H54 (cell line): Measurements from ENCODE around the gene TBC1D8.

ENCODE experiments used
- DNase-seq: peaks from one replicate; pipeline ENCODE4 v3.0.0; 2011; ENCODE audit warnings: low spot score, mixed read lengths; ENCODE audit not compliant: insufficient read length
- FAIRE-seq: peaks from 3 replicates; lab custom pipeline; 2011; peaks lifted over from hg19 to GRCh38; lab: Jason Lieb, UNC
- POLR2A ChIP-seq: IDR thresholded peaks from 2 replicates; pipeline ENCODE4 v1.6.1; 2011; ENCODE audit warnings: low read depth, mild to moderate bottlenecking, low read length

Gene TBC1D8

GRCh38 chr2:101153077-101153707 is 2.0 kb upstream of the TBC1D8 start:
- DNase-seq (no peak), FAIRE-seq (no peak)
- no peak for TF ChIP-seq POLR2A

- DNase-seq (no peak), FAIRE-seq (peak; percentile 23)
- no peak for TF ChIP-seq POLR2A
These were observed 1.3 kb upstream of the TBC1D8 start for GRCh38 chr2:101152272-101153076.

- TF ChIP-seq POLR2A, result no peak
- FAIRE-seq (no peak), DNase-seq (no peak)
These were observed 683 bp upstream of the TBC1D8 start for GRCh38 chr2:101151859-101152271.

- DNase-seq (no peak), FAIRE-seq (no peak)
These were observed 656 bp downstream of the TBC1D8 start for GRCh38 chr2:101150306-101151145.

DNA sequence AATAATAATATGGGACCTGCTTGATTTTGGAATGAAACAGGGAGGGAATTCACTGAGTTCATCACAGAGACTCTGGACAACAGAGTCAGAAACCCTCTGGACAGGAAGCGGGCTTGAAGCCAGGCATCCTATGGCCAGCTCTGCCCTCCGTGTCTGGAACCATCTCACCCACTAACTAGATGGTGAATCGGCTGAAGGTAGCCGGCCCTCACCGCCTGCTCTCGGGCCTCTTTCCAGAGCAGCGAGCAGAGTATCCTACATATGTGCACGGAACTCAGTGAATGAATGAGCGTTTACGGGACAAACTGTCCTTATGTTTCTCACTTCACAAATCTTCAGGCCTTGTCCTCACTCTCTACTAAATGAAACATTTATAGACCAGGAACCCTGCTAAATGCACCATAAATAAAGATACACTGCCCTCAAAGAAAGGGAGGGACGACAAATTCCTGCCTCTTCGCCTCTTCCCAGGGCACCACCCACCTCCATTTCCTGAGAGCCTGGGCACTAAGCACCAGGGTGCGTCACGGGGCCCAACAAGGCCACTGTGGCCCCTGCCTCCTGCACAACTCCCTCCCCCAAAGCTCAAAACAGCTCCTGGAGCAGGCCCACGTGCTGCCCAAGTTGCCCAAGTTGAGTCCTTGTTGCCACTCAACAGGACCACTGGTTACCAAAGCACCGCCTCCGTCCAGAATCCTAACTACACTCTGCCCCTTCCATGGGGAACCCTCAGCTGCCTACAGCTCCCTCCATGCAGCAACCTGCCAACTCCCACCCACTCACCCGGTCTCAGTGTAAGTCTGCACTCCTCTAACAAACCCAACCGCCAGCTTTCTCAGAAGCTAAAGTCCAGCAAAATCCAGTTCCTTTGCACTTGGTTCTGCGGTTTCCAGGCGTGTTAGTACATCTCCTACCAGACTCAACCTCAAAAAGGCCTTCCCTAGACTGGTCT is 1.7 kb downstream of the TBC1D8 start:
- FAIRE-seq, result no peak

More at GRCh38 chr2:101150306-101151145, 656 bp downstream of the TBC1D8 start:
- TF ChIP-seq POLR2A, result no peak

DNA sequence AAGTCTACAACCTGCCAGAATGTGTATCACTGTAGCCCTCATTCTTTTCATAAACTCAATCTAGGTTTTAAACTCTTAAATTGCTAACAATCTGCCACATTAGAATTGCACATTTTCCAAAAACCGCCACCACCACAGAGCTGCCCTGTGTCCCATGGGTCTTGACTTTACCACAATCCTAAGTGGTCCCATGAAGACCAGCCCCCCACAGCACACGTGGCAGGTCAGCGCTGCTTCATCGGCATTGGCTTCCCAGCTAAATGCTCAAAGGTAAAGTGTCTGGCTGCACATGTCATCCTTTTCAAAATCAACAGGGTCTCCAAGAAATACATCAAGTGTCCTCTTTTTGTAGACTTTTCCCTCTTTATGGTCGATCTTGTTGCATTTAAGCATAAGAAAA is 2.4 kb downstream of the TBC1D8 start:
- DNase-seq (no peak), FAIRE-seq (no peak)
- TF ChIP-seq POLR2A, result no peak

More for the DNA sequence above, 1.7 kb downstream of the TBC1D8 start:
- DNase-seq, result no peak
- no peak for TF ChIP-seq POLR2A

GRCh38 chr2:101147971-101148370 is 3.2 kb downstream of the TBC1D8 start:
- DNase-seq, result no peak
- FAIRE-seq, result no peak
- no peak for TF ChIP-seq POLR2A

DNA sequence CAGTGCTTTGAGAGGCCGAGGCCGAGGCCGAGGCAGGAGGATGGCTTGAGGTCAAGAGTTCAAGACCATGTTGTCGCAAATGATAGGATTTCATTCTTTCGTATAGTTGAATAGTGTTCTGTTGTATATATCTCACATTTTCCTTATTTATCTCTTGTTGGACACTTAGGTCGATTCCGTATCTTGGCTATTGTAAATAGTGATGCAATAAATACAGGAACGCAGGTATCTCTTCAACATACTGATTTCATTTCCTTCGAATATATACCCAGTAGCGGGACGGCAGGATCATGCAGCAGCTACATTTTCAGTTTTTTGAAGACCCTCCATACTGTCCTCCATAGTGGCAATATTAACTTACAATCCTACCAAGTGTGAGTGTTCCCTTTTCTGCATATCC is 4.1 kb downstream of the TBC1D8 start:
- TF ChIP-seq POLR2A, result no peak
- FAIRE-seq (no peak), DNase-seq (no peak)

GRCh38 chr2:101146535-101146934 is 4.6 kb downstream of the TBC1D8 start:
- DNase-seq (no peak), FAIRE-seq (peak; percentile 50)
- no peak for TF ChIP-seq POLR2A

DNA sequence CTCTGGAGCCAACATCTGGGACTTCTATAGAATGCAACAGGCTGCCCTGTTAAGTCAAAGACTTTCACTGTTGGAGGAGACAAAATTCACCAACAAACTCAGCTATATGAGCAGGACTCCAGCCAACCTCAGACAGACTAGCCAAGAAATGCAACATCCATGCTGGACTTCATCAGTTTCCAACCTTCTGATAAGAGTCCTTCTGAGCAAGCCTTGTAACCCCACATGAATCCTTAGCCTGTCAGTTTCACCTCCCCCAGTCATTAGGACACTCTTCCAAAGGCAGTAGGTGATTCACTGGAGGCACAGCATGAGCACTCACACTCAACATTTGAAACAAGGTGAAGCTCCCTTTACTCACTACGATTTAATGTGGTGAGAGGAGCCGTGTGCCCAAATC is 5.8 kb downstream of the TBC1D8 start:
- FAIRE-seq, result peak; percentile 95
- no peak for TF ChIP-seq POLR2A
- DNase-seq, result peak; percentile 55

DNA sequence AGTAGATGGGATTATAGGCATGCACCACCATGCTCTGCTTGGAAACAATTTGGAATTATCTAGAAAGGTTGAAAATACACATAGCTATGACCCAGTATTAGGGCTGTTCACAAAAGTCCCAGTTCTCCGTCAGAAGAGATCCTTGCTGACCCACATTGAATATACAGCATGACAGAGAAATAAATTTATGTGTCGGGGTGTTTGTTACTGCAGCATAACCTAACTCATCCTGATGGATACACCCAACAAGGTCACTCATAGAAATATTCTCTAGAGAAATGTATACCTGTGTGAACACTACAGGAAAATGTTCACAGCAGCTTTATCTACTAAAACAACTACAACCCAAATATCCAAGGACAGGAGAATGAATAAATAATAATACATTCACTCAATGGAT is 9.0 kb downstream of the TBC1D8 start:
- no peak for FAIRE-seq
- DNase-seq, result no peak
- no peak for TF ChIP-seq POLR2A

GRCh38 chr2:101140978-101141655 is 10.1 kb downstream of the TBC1D8 start:
- DNase-seq (no peak), FAIRE-seq (peak; percentile 20)
- no peak for TF ChIP-seq POLR2A
